ENCODE data around the gene COX10.

The COX10 gene

GRCh38 chr17:14078027-14078426 lies 8.7 kb downstream of the COX10 start:
- no peaks in the 10 kb centered on the region for H3K9me3 ChIP-seq (ENCODE audit: control insufficient read depth, low read depth, low read length)
- H3K36me3 ChIP-seq (ENCODE audit: control insufficient read depth, low read depth, low read length), result peaks cover 27% of the 10 kb centered on the region
- H3K9ac ChIP-seq (ENCODE audit: low read length), result no peak overlapping the region
- no peaks in the 10 kb centered on the region for H3K27me3 ChIP-seq (ENCODE audit: control insufficient read depth, insufficient read depth, low read length)
- no peak overlapping the region for H3K27ac ChIP-seq (ENCODE audit: low read length)
- H3K4me1 ChIP-seq (ENCODE audit: control insufficient read depth, low read depth, low read length), result no peaks in the 10 kb centered on the region
- H3K4me3 ChIP-seq (ENCODE audit: low read length), result no peak overlapping the region

- no peak overlapping the region for H3K4me3 ChIP-seq (ENCODE audit: low read length)
- no peaks in the 10 kb centered on the region for H3K4me1 ChIP-seq (ENCODE audit: control insufficient read depth, low read depth, low read length)
- peaks cover 18% of the 10 kb centered on the region for H3K36me3 ChIP-seq (ENCODE audit: control insufficient read depth, low read depth, low read length)
- H3K9me3 ChIP-seq (ENCODE audit: control insufficient read depth, low read depth, low read length), result no peaks in the 10 kb centered on the region
- H3K27me3 ChIP-seq (ENCODE audit: control insufficient read depth, insufficient read depth, low read length), result no peaks in the 10 kb centered on the region
- no peak overlapping the region for H3K9ac ChIP-seq (ENCODE audit: low read length)
- no peak overlapping the region for H3K27ac ChIP-seq (ENCODE audit: low read length)
Observed at GRCh38 chr17:14080847-14081251, 11.5 kb downstream of the COX10 start.

GRCh38 chr17:14082848-14083247 lies 13.5 kb downstream of the COX10 start:
- H3K36me3 ChIP-seq (ENCODE audit: control insufficient read depth, low read depth, low read length), result peaks cover 4% of the 10 kb centered on the region
- H3K27me3 ChIP-seq (ENCODE audit: control insufficient read depth, insufficient read depth, low read length), result no peaks in the 10 kb centered on the region
- H3K4me1 ChIP-seq (ENCODE audit: control insufficient read depth, low read depth, low read length), result no peaks in the 10 kb centered on the region
- no peak overlapping the region for H3K9ac ChIP-seq (ENCODE audit: low read length)
- H3K27ac ChIP-seq (ENCODE audit: low read length), result no peak overlapping the region
- H3K4me3 ChIP-seq (ENCODE audit: low read length), result no peak overlapping the region
- no peaks in the 10 kb centered on the region for H3K9me3 ChIP-seq (ENCODE audit: control insufficient read depth, low read depth, low read length)

- H3K9ac ChIP-seq (ENCODE audit: low read length), result no peak overlapping the region
- H3K27ac ChIP-seq (ENCODE audit: low read length), result no peak overlapping the region
- H3K27me3 ChIP-seq (ENCODE audit: control insufficient read depth, insufficient read depth, low read length), result no peaks in the 10 kb centered on the region
- no peaks in the 10 kb centered on the region for H3K9me3 ChIP-seq (ENCODE audit: control insufficient read depth, low read depth, low read length)
- H3K36me3 ChIP-seq (ENCODE audit: control insufficient read depth, low read depth, low read length), result peaks cover 4% of the 10 kb centered on the region
- H3K4me3 ChIP-seq (ENCODE audit: low read length), result no peak overlapping the region
- H3K4me1 ChIP-seq (ENCODE audit: control insufficient read depth, low read depth, low read length), result no peaks in the 10 kb centered on the region
Observed at GRCh38 chr17:14084955-14085354, 15.7 kb downstream of the COX10 start.

- Histone ChIP-seq H3K27me3 (ENCODE audit: control insufficient read depth, insufficient read depth, low read length) (no peaks in the 10 kb centered on the region), H3K9me3 (ENCODE audit: control insufficient read depth, low read depth, low read length) (no peaks in the 10 kb centered on the region), H3K4me3 (ENCODE audit: low read length) (no peak overlapping the region), H3K4me1 (ENCODE audit: control insufficient read depth, low read depth, low read length) (no peaks in the 10 kb centered on the region), H3K9ac (ENCODE audit: low read length) (no peak overlapping the region), H3K36me3 (ENCODE audit: control insufficient read depth, low read depth, low read length) (no peaks in the 10 kb centered on the region), H3K27ac (ENCODE audit: low read length) (no peak overlapping the region)
Observed at GRCh38 chr17:14086189-14086588, 16.9 kb downstream of the COX10 start.

- no peak overlapping the region for H3K4me3 ChIP-seq (ENCODE audit: low read length)
- H3K9ac ChIP-seq (ENCODE audit: low read length), result no peak overlapping the region
- no peaks in the 10 kb centered on the region for H3K9me3 ChIP-seq (ENCODE audit: control insufficient read depth, low read depth, low read length)
- H3K27me3 ChIP-seq (ENCODE audit: control insufficient read depth, insufficient read depth, low read length), result no peaks in the 10 kb centered on the region
- no peaks in the 10 kb centered on the region for H3K36me3 ChIP-seq (ENCODE audit: control insufficient read depth, low read depth, low read length)
- no peak overlapping the region for H3K27ac ChIP-seq (ENCODE audit: low read length)
- no peaks in the 10 kb centered on the region for H3K4me1 ChIP-seq (ENCODE audit: control insufficient read depth, low read depth, low read length)
Observed at GRCh38 chr17:14089179-14089578, 19.9 kb downstream of the COX10 start.

GRCh38 chr17:14091367-14091766 lies 22.1 kb downstream of the COX10 start:
- H3K36me3 ChIP-seq (ENCODE audit: control insufficient read depth, low read depth, low read length), result no peaks in the 10 kb centered on the region
- no peaks in the 10 kb centered on the region for H3K9me3 ChIP-seq (ENCODE audit: control insufficient read depth, low read depth, low read length)
- H3K27me3 ChIP-seq (ENCODE audit: control insufficient read depth, insufficient read depth, low read length), result no peaks in the 10 kb centered on the region
- H3K9ac ChIP-seq (ENCODE audit: low read length), result no peak overlapping the region
- H3K27ac ChIP-seq (ENCODE audit: low read length), result no peak overlapping the region
- H3K4me3 ChIP-seq (ENCODE audit: low read length), result no peak overlapping the region
- H3K4me1 ChIP-seq (ENCODE audit: control insufficient read depth, low read depth, low read length), result no peaks in the 10 kb centered on the region

- H3K36me3 ChIP-seq (ENCODE audit: control insufficient read depth, low read depth, low read length), result no peaks in the 10 kb centered on the region
- H3K9ac ChIP-seq (ENCODE audit: low read length), result no peak overlapping the region
- no peak overlapping the region for H3K4me3 ChIP-seq (ENCODE audit: low read length)
- H3K27ac ChIP-seq (ENCODE audit: low read length), result no peak overlapping the region
- no peaks in the 10 kb centered on the region for H3K4me1 ChIP-seq (ENCODE audit: control insufficient read depth, low read depth, low read length)
- no peaks in the 10 kb centered on the region for H3K9me3 ChIP-seq (ENCODE audit: control insufficient read depth, low read depth, low read length)
- H3K27me3 ChIP-seq (ENCODE audit: control insufficient read depth, insufficient read depth, low read length), result no peaks in the 10 kb centered on the region
Observed at GRCh38 chr17:14092808-14093207, 23.5 kb downstream of the COX10 start.

- H3K36me3 ChIP-seq (ENCODE audit: control insufficient read depth, low read depth, low read length), result no peaks in the 10 kb centered on the region
- no peaks in the 10 kb centered on the region for H3K9me3 ChIP-seq (ENCODE audit: control insufficient read depth, low read depth, low read length)
- no peaks in the 10 kb centered on the region for H3K4me1 ChIP-seq (ENCODE audit: control insufficient read depth, low read depth, low read length)
- no peaks in the 10 kb centered on the region for H3K27me3 ChIP-seq (ENCODE audit: control insufficient read depth, insufficient read depth, low read length)
- no peak overlapping the region for H3K27ac ChIP-seq (ENCODE audit: low read length)
- H3K4me3 ChIP-seq (ENCODE audit: low read length), result no peak overlapping the region
- H3K9ac ChIP-seq (ENCODE audit: low read length), result no peak overlapping the region
Observed at GRCh38 chr17:14094676-14095601, 25.6 kb downstream of the COX10 start.

GRCh38 chr17:14095631-14096030 lies 26.3 kb downstream of the COX10 start:
- Histone ChIP-seq H3K9ac (ENCODE audit: low read length) (no peak overlapping the region), H3K4me3 (ENCODE audit: low read length) (no peak overlapping the region), H3K9me3 (ENCODE audit: control insufficient read depth, low read depth, low read length) (no peaks in the 10 kb centered on the region), H3K4me1 (ENCODE audit: control insufficient read depth, low read depth, low read length) (no peaks in the 10 kb centered on the region), H3K27me3 (ENCODE audit: control insufficient read depth, insufficient read depth, low read length) (no peaks in the 10 kb centered on the region), H3K36me3 (ENCODE audit: control insufficient read depth, low read depth, low read length) (no peaks in the 10 kb centered on the region), H3K27ac (ENCODE audit: low read length) (no peak overlapping the region)

GRCh38 chr17:14098246-14098645 lies 28.9 kb downstream of the COX10 start:
- no peak overlapping the region for H3K27ac ChIP-seq (ENCODE audit: low read length)
- no peaks in the 10 kb centered on the region for H3K4me1 ChIP-seq (ENCODE audit: control insufficient read depth, low read depth, low read length)
- H3K4me3 ChIP-seq (ENCODE audit: low read length), result no peak overlapping the region
- H3K9ac ChIP-seq (ENCODE audit: low read length), result no peak overlapping the region
- no peaks in the 10 kb centered on the region for H3K9me3 ChIP-seq (ENCODE audit: control insufficient read depth, low read depth, low read length)
- H3K36me3 ChIP-seq (ENCODE audit: control insufficient read depth, low read depth, low read length), result no peaks in the 10 kb centered on the region
- no peaks in the 10 kb centered on the region for H3K27me3 ChIP-seq (ENCODE audit: control insufficient read depth, insufficient read depth, low read length)

GRCh38 chr17:14101976-14102375 lies 32.7 kb downstream of the COX10 start:
- H3K27ac ChIP-seq (ENCODE audit: low read length), result no peak overlapping the region
- no peaks in the 10 kb centered on the region for H3K4me1 ChIP-seq (ENCODE audit: control insufficient read depth, low read depth, low read length)
- no peak overlapping the region for H3K9ac ChIP-seq (ENCODE audit: low read length)
- no peak overlapping the region for H3K4me3 ChIP-seq (ENCODE audit: low read length)
- H3K27me3 ChIP-seq (ENCODE audit: control insufficient read depth, insufficient read depth, low read length), result no peaks in the 10 kb centered on the region
- H3K36me3 ChIP-seq (ENCODE audit: control insufficient read depth, low read depth, low read length), result no peaks in the 10 kb centered on the region
- H3K9me3 ChIP-seq (ENCODE audit: control insufficient read depth, low read depth, low read length), result no peaks in the 10 kb centered on the region
